22Rv1 (cell line): ENCODE measurements around the gene TENT5C.

Experiments
- ZFX ChIP-seq: fragments of 450-650 bp; IDR thresholded peaks from 2 replicates; pipeline ENCODE4 v1.6.1; 2017; ENCODE audit warnings: antibody characterized with exemption, borderline replicate concordance
- TF ChIP-seq, protein P1 (sequence below): fragments of 450-650 bp; IDR thresholded peaks from 2 replicates; pipeline ENCODE4 v1.5.1; 2017; ENCODE audit warnings: mild to moderate bottlenecking

DNA sequence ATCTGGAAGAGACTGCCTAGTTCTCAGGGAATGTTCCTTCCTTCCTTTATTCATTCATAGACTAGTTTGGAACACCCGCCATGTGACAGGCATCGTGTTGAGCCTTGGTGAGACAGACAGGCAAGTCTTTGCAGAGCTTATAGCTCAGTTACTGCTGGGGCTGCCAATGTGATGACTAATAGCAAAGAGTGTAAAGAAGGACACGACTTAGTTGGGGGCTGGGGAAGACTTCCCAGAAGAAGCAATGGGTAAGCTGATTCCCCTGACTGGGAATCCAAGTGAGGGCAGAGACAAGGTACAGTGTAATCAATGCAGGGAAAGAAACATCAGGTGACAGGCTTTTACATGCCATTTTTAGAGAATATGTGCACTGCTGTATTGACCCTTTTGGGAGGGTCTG, 51.2 kb downstream of the TENT5C start:
- TF ChIP-seq, protein P1, sequence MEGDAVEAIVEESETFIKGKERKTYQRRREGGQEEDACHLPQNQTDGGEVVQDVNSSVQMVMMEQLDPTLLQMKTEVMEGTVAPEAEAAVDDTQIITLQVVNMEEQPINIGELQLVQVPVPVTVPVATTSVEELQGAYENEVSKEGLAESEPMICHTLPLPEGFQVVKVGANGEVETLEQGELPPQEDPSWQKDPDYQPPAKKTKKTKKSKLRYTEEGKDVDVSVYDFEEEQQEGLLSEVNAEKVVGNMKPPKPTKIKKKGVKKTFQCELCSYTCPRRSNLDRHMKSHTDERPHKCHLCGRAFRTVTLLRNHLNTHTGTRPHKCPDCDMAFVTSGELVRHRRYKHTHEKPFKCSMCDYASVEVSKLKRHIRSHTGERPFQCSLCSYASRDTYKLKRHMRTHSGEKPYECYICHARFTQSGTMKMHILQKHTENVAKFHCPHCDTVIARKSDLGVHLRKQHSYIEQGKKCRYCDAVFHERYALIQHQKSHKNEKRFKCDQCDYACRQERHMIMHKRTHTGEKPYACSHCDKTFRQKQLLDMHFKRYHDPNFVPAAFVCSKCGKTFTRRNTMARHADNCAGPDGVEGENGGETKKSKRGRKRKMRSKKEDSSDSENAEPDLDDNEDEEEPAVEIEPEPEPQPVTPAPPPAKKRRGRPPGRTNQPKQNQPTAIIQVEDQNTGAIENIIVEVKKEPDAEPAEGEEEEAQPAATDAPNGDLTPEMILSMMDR, result no peak
- no peak for TF ChIP-seq ZFX
